ENCODE results near the gene THSD4.
"Not testable (repeated sequence)": the region's sequence is repeated elsewhere in the genome, so short reads cannot be mapped to it uniquely, and the experiment has no call there.

GRCh38 chr15:71439478-71439877 is 324.2 kb downstream of the THSD4 start:
- TF ChIP-seq POLR2AphosphoS5, POLR2A (IDR thresholded peaks at IDR 0.05; ENCODE audit: low read depth, low read length): not testable (repeated sequence)
